ENCODE results near the gene BLOC1S6. TPM values are rescaled to one million over a fixed set of nuclear protein-coding genes. Genes with fewer than 3 reads are reported as not detected.

The BLOC1S6 gene
- total and polyA plus RNA-seq, 2 donors from 2014 or later = 14.8 to 35.0 TPM

GRCh38 chr15:45641999-45642932 is 55.1 kb downstream of the BLOC1S6 start:
- FAIRE-seq (no peak), DNase-seq (no peak)
- intact Hi-C loops (cut with DNase I) = no loop called here
- Histone ChIP-seq H3K9ac (ENCODE audit: low read length in 3 of 3) (no peak overlapping the region), H3K36me3 (ENCODE audit: control insufficient read depth in 2 of 3, insufficient read depth in 3 of 3, low read length in 3 of 3) (no peaks in the 10 kb centered on the region), H3K4me3 (ENCODE audit: low read length in 3 of 3) (no peak overlapping the region), H3K4me1 (ENCODE audit: control insufficient read depth in 2 of 3, insufficient read depth in 2 of 3, low read depth in 1 of 3, low read length in 3 of 3) (peaks cover 0 to 21% (median 16%) of the 10 kb centered on the region in 3 donors), H3K27me3 (ENCODE audit: control insufficient read depth, insufficient read depth, low read length) (no peaks in the 10 kb centered on the region), H3K9me3 (ENCODE audit: control insufficient read depth in 2 of 3, insufficient read depth in 1 of 3, low read length in 3 of 3) (no peaks in the 10 kb centered on the region), H3K27ac (ENCODE audit: low read depth in 2 of 2, low read length in 2 of 2) (peak overlapping the region; percentile 44 to 58)
- TF ChIP-seq CTCF (IDR thresholded peaks at IDR 0.05; ENCODE audit: borderline replicate concordance, extremely low read depth, insufficient read depth) = no peak

GRCh38 chr15:45644437-45644836 is 57.3 kb downstream of the BLOC1S6 start:
- DNase-seq = no peak
- no peak overlapping the region for H3K4me3 ChIP-seq (ENCODE audit: low read length in 3 of 3)
- no peak overlapping the region for H3K9ac ChIP-seq (ENCODE audit: low read length in 3 of 3)
- no peak for FAIRE-seq
- TF ChIP-seq CTCF (IDR thresholded peaks at IDR 0.05; ENCODE audit: borderline replicate concordance, extremely low read depth, insufficient read depth) = no peak
- no peaks in the 10 kb centered on the region for H3K36me3 ChIP-seq (ENCODE audit: control insufficient read depth in 2 of 3, insufficient read depth in 3 of 3, low read length in 3 of 3)
- peaks cover 0 to 21% (median 20%) of the 10 kb centered on the region in 3 donors for H3K4me1 ChIP-seq (ENCODE audit: control insufficient read depth in 2 of 3, insufficient read depth in 2 of 3, low read depth in 1 of 3, low read length in 3 of 3)
- no peak overlapping the region for H3K27ac ChIP-seq (ENCODE audit: low read depth in 2 of 2, low read length in 2 of 2)
- no peaks in the 10 kb centered on the region for H3K27me3 ChIP-seq (ENCODE audit: control insufficient read depth, insufficient read depth, low read length)
- intact Hi-C loops (cut with DNase I) = no loop called here
- no peaks in the 10 kb centered on the region for H3K9me3 ChIP-seq (ENCODE audit: control insufficient read depth in 2 of 3, insufficient read depth in 1 of 3, low read length in 3 of 3)

- Histone ChIP-seq H3K27ac (ENCODE audit: low read depth in 2 of 2, low read length in 2 of 2) (peak overlapping the region; percentile 24 to 32), H3K9ac (ENCODE audit: low read length in 3 of 3) (no peak overlapping the region), H3K4me1 (ENCODE audit: control insufficient read depth in 2 of 3, insufficient read depth in 2 of 3, low read depth in 1 of 3, low read length in 3 of 3) (peaks cover 0 to 21% (median 20%) of the 10 kb centered on the region in 3 donors), H3K4me3 (ENCODE audit: low read length in 3 of 3) (no peak overlapping the region), H3K9me3 (ENCODE audit: control insufficient read depth in 2 of 3, insufficient read depth in 1 of 3, low read length in 3 of 3) (no peaks in the 10 kb centered on the region), H3K36me3 (ENCODE audit: control insufficient read depth in 2 of 3, insufficient read depth in 3 of 3, low read length in 3 of 3) (no peaks in the 10 kb centered on the region), H3K27me3 (ENCODE audit: control insufficient read depth, insufficient read depth, low read length) (no peaks in the 10 kb centered on the region)
- DNase-seq (peak in 1 of 5 donors; percentile 53), FAIRE-seq (no peak)
- intact Hi-C loops (cut with DNase I) = no loop called here
- TF ChIP-seq CTCF (IDR thresholded peaks at IDR 0.05; ENCODE audit: borderline replicate concordance, extremely low read depth, insufficient read depth) = no peak
Measured at GRCh38 chr15:45645026-45645980, 58.1 kb downstream of the BLOC1S6 start.

Data from kidney (tissue), 14 donors.